Natural killer cell (primary cell): ENCODE results near the gene DICER1. TPM values are rescaled to one million over a fixed set of nuclear protein-coding genes. Genes with fewer than 3 reads are reported as not detected.
"Not testable (repeated sequence)": the region's sequence is repeated elsewhere in the genome, so short reads cannot be mapped to it uniquely, and the experiment has no call there.

Experiments
- ATAC-seq, 3 donors: fragments of 150-1000 bp in 2 of 3; fragments of 200-7000 bp in 1 of 3; cut with Tn5 transposase; 1 replicate in 1 of 3; 2 replicates in 2 of 3; pipeline ENCODE4 v1.10.0; 2021; ENCODE audit warnings: mild to moderate bottlenecking in 2 of 3, moderate library complexity in 2 of 3
- DNase-seq, 2 donors: peaks; one replicate each; pipeline versions ENCODE4 v3.0.0 to v3.0.0-alpha.2; 2013 to 2021; ENCODE audit warnings: mixed read lengths in 1 of 2
- H3K27ac ChIP-seq: one replicate; pipeline ENCODE4 v1.5.1; 2013; ENCODE audit warnings: mild to moderate bottlenecking, low read length
- H3K27me3 ChIP-seq: one replicate; pipeline ENCODE4 v1.6.1; 2013; ENCODE audit warnings: low read length; ENCODE audit not compliant: control insufficient read depth, insufficient read depth
- H3K36me3 ChIP-seq: one replicate; pipeline ENCODE4 v1.6.1; 2013; ENCODE audit warnings: low read length; ENCODE audit not compliant: control insufficient read depth, insufficient read depth
- H3K4me1 ChIP-seq: one replicate; pipeline ENCODE4 v1.6.1; 2013; ENCODE audit warnings: low read length; ENCODE audit not compliant: control insufficient read depth, insufficient read depth
- H3K4me3 ChIP-seq: one replicate; pipeline ENCODE4 v1.5.1; 2013; ENCODE audit warnings: low read length
- H3K9me3 ChIP-seq: one replicate; pipeline ENCODE4 v1.6.1; 2013; ENCODE audit warnings: low read length; ENCODE audit not compliant: control insufficient read depth, insufficient read depth
- H3K27ac Mint-ChIP-seq, 2 donors: one replicate each; pipeline ENCODE4 v1.8.0; 2022; ENCODE audit warnings: mild to moderate bottlenecking in 2 of 2, mixed read lengths in 2 of 2, moderate library complexity in 1 of 2
- H3K27me3 Mint-ChIP-seq, 2 donors: one replicate each; pipeline ENCODE4 v1.8.0; 2022; ENCODE audit warnings: low read depth in 2 of 2, mixed read lengths in 2 of 2
- H3K36me3 Mint-ChIP-seq: one replicate; pipeline ENCODE4 v1.8.0; 2022; ENCODE audit warnings: mixed read lengths
- H3K4me1 Mint-ChIP-seq, 2 donors: one replicate each; pipeline ENCODE4 v1.8.0; 2022; ENCODE audit warnings: mixed read lengths in 2 of 2
- H3K4me3 Mint-ChIP-seq: one replicate; pipeline ENCODE4 v1.8.0; 2022; ENCODE audit warnings: mild to moderate bottlenecking, moderate library complexity, mixed read lengths
- H3K9me3 Mint-ChIP-seq, 2 donors: one replicate each; pipeline ENCODE4 v1.8.0; 2022; ENCODE audit warnings: mixed read lengths in 2 of 2
- WGBS: methylation state at CpG from one replicate; pipeline ENCODE4 v1.1.7; 2013; ENCODE audit warnings: missing lambda C conversion rate; ENCODE audit not compliant: insufficient coverage; 5-methylcytosine and 5-hydroxymethylcytosine counted together
- intact Hi-C: fragments of 100-400 bp; cut with micrococcal nuclease; formaldehyde crosslinking; loops from one replicate; pipeline ENCODE4 v1.14.2; 2022
- total RNA-seq, 4 donors: library from RNA; stranded (reverse); fragments of 120-200 nt in 1 of 4; gene quantifications; one replicate each; pipeline versions ENCODE4 v1.2.3 to v1.2.4, GENCODE V29; 2013 to 2022
- TF ChIP-seq, protein P1 (sequence below): fragments of 200-600 bp; IDR thresholded peaks from one replicate; pipeline ENCODE4 v1.8.0; 2022; ENCODE audit warnings: antibody characterized with exemption

Gene DICER1
- total RNA-seq, 3 donors from 2014 or later (not counting 1 experiment from before 2014, with no cell fraction given), result 47.7 to 59.3 (median 52.9) TPM

DNA sequence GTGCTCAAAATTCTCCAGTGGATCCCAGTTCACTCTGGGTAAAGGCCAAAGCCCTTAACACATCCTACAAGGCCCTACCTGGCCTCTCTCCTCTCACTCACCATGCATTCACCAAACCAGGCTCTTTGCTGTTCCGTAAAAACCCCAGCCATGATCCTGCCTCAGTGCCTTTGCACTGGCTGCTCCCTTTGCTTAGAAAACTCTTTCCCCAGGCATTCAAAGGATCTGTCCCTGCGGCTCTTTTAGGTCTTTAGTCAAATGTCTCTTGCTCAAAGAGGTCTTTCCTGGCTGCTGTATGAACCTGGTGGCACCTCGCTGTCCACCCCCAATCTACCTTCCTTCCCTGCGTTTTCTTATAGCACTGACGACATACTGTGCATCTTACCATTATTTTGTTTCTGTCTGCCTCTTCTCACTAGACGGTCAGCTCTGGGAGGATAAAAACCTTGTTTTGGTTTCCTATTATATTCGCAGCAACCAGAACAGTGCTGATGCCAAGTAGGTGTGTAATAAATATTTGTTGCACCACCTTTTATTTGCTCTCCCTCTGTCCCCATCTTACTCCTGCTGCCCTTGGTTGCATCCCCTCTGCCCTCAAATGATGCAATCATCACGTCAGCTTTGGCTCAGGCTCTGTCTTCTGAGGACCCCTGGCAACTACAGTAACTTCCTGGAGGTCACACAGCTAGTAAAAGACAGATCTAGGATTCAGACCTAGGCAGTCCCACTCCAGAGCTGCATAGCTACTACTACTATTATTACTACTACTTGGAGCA lies 23.8 kb upstream of the DICER1 start:
- Histone ChIP-seq H3K27me3 (no peaks in the 10 kb centered on the region), H3K4me1 (no peaks in the 10 kb centered on the region), H3K9me3 (no peaks in the 10 kb centered on the region), H3K4me3 (no peak overlapping the region), H3K27ac (no peak overlapping the region), H3K36me3 (no peaks in the 10 kb centered on the region)
- ATAC-seq, result no peak
- 91% methylated on average over 6 of the region's 8 CpGs for WGBS
- TF ChIP-seq, protein P1, sequence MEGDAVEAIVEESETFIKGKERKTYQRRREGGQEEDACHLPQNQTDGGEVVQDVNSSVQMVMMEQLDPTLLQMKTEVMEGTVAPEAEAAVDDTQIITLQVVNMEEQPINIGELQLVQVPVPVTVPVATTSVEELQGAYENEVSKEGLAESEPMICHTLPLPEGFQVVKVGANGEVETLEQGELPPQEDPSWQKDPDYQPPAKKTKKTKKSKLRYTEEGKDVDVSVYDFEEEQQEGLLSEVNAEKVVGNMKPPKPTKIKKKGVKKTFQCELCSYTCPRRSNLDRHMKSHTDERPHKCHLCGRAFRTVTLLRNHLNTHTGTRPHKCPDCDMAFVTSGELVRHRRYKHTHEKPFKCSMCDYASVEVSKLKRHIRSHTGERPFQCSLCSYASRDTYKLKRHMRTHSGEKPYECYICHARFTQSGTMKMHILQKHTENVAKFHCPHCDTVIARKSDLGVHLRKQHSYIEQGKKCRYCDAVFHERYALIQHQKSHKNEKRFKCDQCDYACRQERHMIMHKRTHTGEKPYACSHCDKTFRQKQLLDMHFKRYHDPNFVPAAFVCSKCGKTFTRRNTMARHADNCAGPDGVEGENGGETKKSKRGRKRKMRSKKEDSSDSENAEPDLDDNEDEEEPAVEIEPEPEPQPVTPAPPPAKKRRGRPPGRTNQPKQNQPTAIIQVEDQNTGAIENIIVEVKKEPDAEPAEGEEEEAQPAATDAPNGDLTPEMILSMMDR, result no peak
- Mint-ChIP-seq H3K27me3 (peaks cover 14 to 15% of the 10 kb centered on the region in 2 donors), H3K4me3 (no peak overlapping the region), H3K27ac (no peak overlapping the region), H3K4me1 (peaks cover 0 to 6% of the 10 kb centered on the region in 2 donors), H3K36me3 (no peaks in the 10 kb centered on the region), H3K9me3 (no peaks in the 10 kb centered on the region)
- intact Hi-C loops, result no loop called here
- DNase-seq, result no peak

DNA sequence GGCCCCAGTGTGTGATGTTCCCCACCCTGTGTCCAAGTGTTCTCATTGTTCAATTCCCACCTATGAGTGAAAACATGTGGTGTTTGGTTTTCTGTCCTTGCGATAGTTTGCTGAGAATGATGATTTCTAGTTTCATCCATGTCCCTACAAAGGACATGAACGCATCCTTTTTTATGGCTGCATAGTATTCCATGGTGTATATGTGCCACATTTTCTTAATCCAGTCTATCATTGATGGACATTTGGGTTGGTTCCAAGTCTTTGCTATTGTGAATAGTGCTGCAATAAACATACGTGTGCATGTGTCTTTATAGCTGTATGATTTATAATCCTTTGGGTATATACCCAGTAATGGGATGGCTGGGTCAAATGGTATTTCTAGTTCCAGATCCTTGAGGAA lies 18.3 kb upstream of the DICER1 start:
- H3K4me3 Mint-ChIP-seq, ATAC-seq, H3K27ac Mint-ChIP-seq, H3K27me3 ChIP-seq, H3K4me3 ChIP-seq, H3K27ac ChIP-seq, H3K4me1 ChIP-seq, H3K4me1 Mint-ChIP-seq, H3K36me3 Mint-ChIP-seq, DNase-seq, H3K9me3 ChIP-seq, H3K9me3 Mint-ChIP-seq, intact Hi-C loops, H3K27me3 Mint-ChIP-seq, H3K36me3 ChIP-seq: not testable (repeated sequence)
- WGBS, result no CpG with 5 or more reads among the region's 3 CpGs

DNA sequence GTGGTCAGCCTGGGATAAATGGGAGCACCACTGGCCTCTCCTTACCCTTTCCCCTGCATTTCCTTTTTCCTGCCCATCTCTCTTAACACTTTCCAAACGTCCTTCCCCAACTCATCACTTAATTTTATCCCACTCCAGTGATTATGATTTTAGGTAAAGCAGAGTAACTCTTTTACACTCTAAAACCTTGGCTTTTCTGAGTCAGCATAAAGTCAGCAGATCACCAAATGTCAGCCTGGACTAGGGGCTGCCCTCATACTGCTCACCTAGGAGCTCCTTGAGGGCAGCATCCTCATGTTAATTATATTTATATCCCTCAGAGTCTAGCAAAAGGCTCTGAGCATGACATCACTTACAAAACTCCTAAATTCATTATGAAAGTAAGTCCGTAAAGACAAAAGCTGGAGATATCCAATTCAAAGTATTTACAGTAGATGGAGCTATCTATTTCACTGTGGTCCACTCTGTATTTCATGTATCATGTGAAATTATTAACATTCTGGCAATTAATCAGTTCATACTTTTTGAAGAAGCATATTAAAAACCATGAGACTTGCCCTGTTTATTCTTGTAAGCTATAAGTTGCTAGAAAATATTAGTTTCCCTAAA lies 17.0 kb upstream of the DICER1 start:
- Histone ChIP-seq H3K27me3 (no peaks in the 10 kb centered on the region), H3K27ac (no peak overlapping the region), H3K4me3 (no peak overlapping the region), H3K4me1 (no peaks in the 10 kb centered on the region), H3K9me3 (no peaks in the 10 kb centered on the region), H3K36me3 (no peaks in the 10 kb centered on the region)
- no peaks in the 10 kb centered on the region for H3K36me3 Mint-ChIP-seq
- no peak for DNase-seq
- no peaks in the 10 kb centered on the region for H3K9me3 Mint-ChIP-seq
- no peak for ATAC-seq
- H3K4me3 Mint-ChIP-seq, result no peak overlapping the region
- 50% methylated on average over 1 of the region's 2 CpGs for WGBS
- intact Hi-C loops, result no loop called here
- TF ChIP-seq, protein P1, result no peak
- H3K4me1 Mint-ChIP-seq, result peaks cover 8 to 9% of the 10 kb centered on the region in 2 donors
- H3K27me3 Mint-ChIP-seq, result no peaks in the 10 kb centered on the region
- H3K27ac Mint-ChIP-seq, result no peak overlapping the region

DNA sequence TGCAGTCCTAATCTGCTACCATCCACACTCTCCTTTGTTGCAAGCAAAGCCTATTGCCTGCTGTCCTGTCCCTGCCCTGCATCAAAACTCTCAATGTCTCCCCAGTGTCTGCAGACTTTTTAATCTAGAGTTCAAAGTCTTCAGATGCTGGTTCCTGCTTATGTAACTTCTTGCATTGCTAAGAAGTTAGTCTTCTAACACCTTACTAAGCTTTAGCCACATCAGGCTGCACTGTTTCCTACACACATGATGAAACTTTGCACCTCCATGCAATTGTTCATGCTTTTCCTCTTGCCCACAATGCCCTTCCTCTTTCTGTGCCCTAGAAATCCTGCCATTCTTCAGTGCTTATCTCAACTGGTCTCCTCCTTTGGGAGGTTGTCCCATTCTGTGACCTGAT lies 16.2 kb upstream of the DICER1 start:
- Mint-ChIP-seq H3K9me3 (no peaks in the 10 kb centered on the region), H3K4me3 (no peak overlapping the region), H3K27ac (no peak overlapping the region), H3K4me1 (peaks cover 8 to 9% of the 10 kb centered on the region in 2 donors), H3K27me3 (no peaks in the 10 kb centered on the region), H3K36me3 (no peaks in the 10 kb centered on the region)
- Histone ChIP-seq H3K27me3 (no peaks in the 10 kb centered on the region), H3K27ac (no peak overlapping the region), H3K4me3 (no peak overlapping the region), H3K4me1 (no peaks in the 10 kb centered on the region), H3K36me3 (no peaks in the 10 kb centered on the region), H3K9me3 (no peaks in the 10 kb centered on the region)
- no peak for DNase-seq
- intact Hi-C loops, result no loop called here
- TF ChIP-seq, protein P1, result no peak
- ATAC-seq, result peak in 2 of 3 donors; percentile 37 to 49
